Testis (tissue), 3 donors: Measurements from ENCODE around the gene SYVN1. TPM values are rescaled to one million over a fixed set of nuclear protein-coding genes. Genes with fewer than 3 reads are reported as not detected.
"Not testable (repeated sequence)": the region's sequence is repeated elsewhere in the genome, so short reads cannot be mapped to it uniquely, and the experiment has no call there.

Source experiments
- DNase-seq: peaks from one replicate; pipeline ENCODE4 v3.0.0-alpha.2; 2019
- H3K27ac ChIP-seq, 2 donors: fragments of 200-600 bp; sonication (generic); one replicate each; pipeline ENCODE4 v1.5.1; 2019
- H3K27me3 ChIP-seq: fragments of 200-600 bp; sonication (generic); one replicate; pipeline ENCODE4 v1.5.1; 2019
- H3K36me3 ChIP-seq: fragments of 200-600 bp; sonication (generic); one replicate; pipeline ENCODE4 v1.5.1; 2017; ENCODE audit warnings: low read depth; ENCODE audit errors: missing control alignments
- H3K4me1 ChIP-seq: fragments of 200-600 bp; sonication (generic); one replicate; pipeline ENCODE4 v1.5.1; 2019
- H3K4me3 ChIP-seq, 2 donors: fragments of 200-600 bp; sonication (generic); one replicate each; pipeline ENCODE4 v1.5.1; 2017 to 2019
- H3K9me3 ChIP-seq: fragments of 200-600 bp; sonication (generic); one replicate; pipeline ENCODE4 v1.5.1; 2017
- CTCF ChIP-seq, 3 experiments: fragments of 450-650 bp in 2 of 3; fragments of 200-600 bp in 1 of 3; sonication (generic) in 1 of 3; IDR thresholded peaks; one replicate each; pipeline ENCODE4 v1.5.1; 2016 to 2019; ENCODE audit warnings: antibody characterized with exemption in 3 of 3, mild to moderate bottlenecking in 2 of 3, moderate library complexity in 1 of 3
- POLR2A ChIP-seq: fragments of 450-650 bp; IDR thresholded peaks from one replicate; pipeline ENCODE4 v1.6.1; 2017; ENCODE audit warnings: antibody characterized with exemption, mild to moderate bottlenecking, moderate library complexity
- WGBS, 2 donors: methylation state at CpG; one replicate each; pipeline ENCODE4 v1.1.5; 2018; 5-methylcytosine and 5-hydroxymethylcytosine counted together
- intact Hi-C: fragments of 100-400 bp; cut with DNase I; formaldehyde crosslinking; loops from one replicate; pipeline ENCODE4 v1.15.1; 2023; ENCODE audit warnings: low total_unique reads
- polyA plus RNA-seq: library from polyadenylated mRNA; stranded (reverse); fragments of 350-450 nt; fragmentation: Illumina TruSeq; extraction: RNeasy Lipid Tissue Mini Kit (QIAGEN cat#74804); gene quantifications from one replicate; pipeline ENCODE4 v1.2.3, GENCODE V29; 2014; ENCODE audit warnings: low read depth, low replicate concordance; ENCODE audit not compliant: insufficient read depth
- total RNA-seq, 2 donors: library from RNA; depleted of rRNA; stranded (reverse); fragments of >200 nt; gene quantifications; one replicate each; pipeline ENCODE4 v1.2.3, GENCODE V29; 2016

The SYVN1 gene
- total and polyA plus RNA-seq, 3 donors from 2014 or later = 62.0 to 87.2 (median 67.4) TPM

- intact Hi-C loops = no loop called here
- Histone ChIP-seq H3K36me3 (no peaks in the 10 kb centered on the region), H3K9me3 (no peaks in the 10 kb centered on the region), H3K4me3 (peak overlapping the region; percentile 64 to 79), H3K4me1 (peaks cover 16% of the 10 kb centered on the region), H3K27me3 (no peaks in the 10 kb centered on the region), H3K27ac (peak overlapping the region; percentile 76 to 85)
- 0 to 2% methylated on average over 2 to 60 of the region's 60 CpGs for WGBS, 2 donors
- TF ChIP-seq POLR2A (no peak), CTCF (IDR thresholded peaks at IDR 0.05) (peak; percentile 14 to 30 (median 22))
- peak; percentile 44 for DNase-seq
Measured at GRCh38 chr11:65180877-65181568, 46.7 kb upstream of the SYVN1 start.

GRCh38 chr11:65174571-65175010 is 40.3 kb upstream of the SYVN1 start:
- H3K9me3 ChIP-seq, H3K27ac ChIP-seq, H3K27me3 ChIP-seq, H3K36me3 ChIP-seq, H3K4me1 ChIP-seq, DNase-seq, H3K4me3 ChIP-seq, intact Hi-C loops: not testable (repeated sequence)
- WGBS, 2 donors = 79 to 80% methylated on average over 2 of the region's 2 CpGs

- TF ChIP-seq CTCF (IDR thresholded peaks at IDR 0.05) (no peak), POLR2A (no peak)
- Histone ChIP-seq H3K27me3 (no peaks in the 10 kb centered on the region), H3K4me1 (no peaks in the 10 kb centered on the region), H3K4me3 (no peak overlapping the region), H3K9me3 (no peaks in the 10 kb centered on the region), H3K36me3 (no peaks in the 10 kb centered on the region), H3K27ac (no peak overlapping the region)
- DNase-seq = no peak
- intact Hi-C loops = no loop called here
- 84 to 90% methylated on average over 7 to 10 of the region's 10 CpGs for WGBS, 2 donors
Measured at GRCh38 chr11:65172600-65172999, 38.3 kb upstream of the SYVN1 start.

GRCh38 chr11:65170058-65170534 is 35.8 kb upstream of the SYVN1 start, which contains the start of gene SPDYC:
TSS of gene SPDYC (plus strand) at chr11:65170233. CDS start at chr11:65171358, 1,125 bp downstream.
- H3K27me3 ChIP-seq = no peaks in the 10 kb centered on the region

More at GRCh38 chr11:65170058-65170534, 35.8 kb upstream of the SYVN1 start, which contains the start of gene SPDYC:
- no peak for TF ChIP-seq CTCF (IDR thresholded peaks at IDR 0.05)
- no peak for TF ChIP-seq POLR2A
- H3K4me3 ChIP-seq = peak within 1 kb of the TSS in 1 of 2 donors; percentile 32
- intact Hi-C loops = no loop called here
- 43 to 83% methylated on average over 4 to 21 of the region's 21 CpGs for WGBS, 2 donors
- H3K27ac ChIP-seq = no peak within 1 kb of the TSS
- DNase-seq = peak; percentile 72
- no peaks in the 10 kb centered on the region for H3K9me3 ChIP-seq
- no peaks in the 10 kb centered on the region for H3K36me3 ChIP-seq
- no peaks in the 10 kb centered on the region for H3K4me1 ChIP-seq
